CD4-positive, alpha-beta T cell (primary cell): ENCODE data around the gene RASGRP4. TPM values are rescaled to one million over a fixed set of nuclear protein-coding genes. Genes with fewer than 3 reads are reported as not detected.

ENCODE experiments used
- ATAC-seq: fragments of 200-7000 bp; cut with Tn5 transposase; one replicate; pipeline ENCODE4 v1.10.0; 2022; ENCODE audit warnings: mild to moderate bottlenecking; ENCODE audit not compliant: poor library complexity
- CTCF ChIA-PET: fragments of 350-600 bp; sonication (Branson Sonifier 250); formaldehyde crosslinking; loops from one replicate; lab custom pipeline; 2021; ENCODE audit warnings: antibody characterized with exemption, inconsistent platforms; lab: Charles Lee
- POLR2A ChIA-PET: fragments of 350-600 bp; sonication (Branson Sonifier 250); formaldehyde crosslinking; loops from one replicate; lab custom pipeline; 2021; ENCODE audit warnings: antibody characterized with exemption, inconsistent platforms; lab: Charles Lee
- DNase-seq, 14 experiments: peaks; one replicate each; pipeline ENCODE4 v3.0.0-alpha.2; 2013 to 2020; ENCODE audit warnings: mixed read lengths in 2 of 14
- H3K27ac ChIP-seq, 2 donors: one replicate each; pipeline versions ENCODE4 v1.5.1 to v1.7.0; 2013; ENCODE audit warnings: low read length in 2 of 2, low read depth in 1 of 2, mild to moderate bottlenecking in 1 of 2
- H3K27me3 ChIP-seq, 2 experiments: 1 replicate in 1 of 2; 2 replicates in 1 of 2; pipeline versions ENCODE4 v1.6.1 to v1.7.0; 2013; ENCODE audit warnings: low read length in 2 of 2, control low read depth in 1 of 2, mild to moderate bottlenecking in 1 of 2, moderate library complexity in 1 of 2; ENCODE audit not compliant: insufficient read depth in 2 of 2, control insufficient read depth in 1 of 2
- H3K36me3 ChIP-seq: one replicate; pipeline ENCODE4 v1.6.1; 2013; ENCODE audit warnings: low read length, control low read depth; ENCODE audit not compliant: insufficient read depth
- H3K4me1 ChIP-seq: one replicate; pipeline ENCODE4 v1.6.1; 2013; ENCODE audit warnings: low read length, control low read depth; ENCODE audit not compliant: insufficient read depth
- H3K4me3 ChIP-seq: one replicate; pipeline ENCODE4 v1.5.1; 2013; ENCODE audit warnings: mild to moderate bottlenecking, low read length, moderate library complexity
- H3K9me3 ChIP-seq, 2 experiments: 1 replicate in 1 of 2; 2 replicates in 1 of 2; pipeline versions ENCODE4 v1.6.1 to v1.7.0; 2013; ENCODE audit warnings: low read length in 2 of 2, mild to moderate bottlenecking in 2 of 2, control low read depth in 1 of 2, moderate library complexity in 1 of 2; ENCODE audit not compliant: control insufficient read depth in 1 of 2, insufficient read depth in 1 of 2
- H3K27ac Mint-ChIP-seq: one replicate; pipeline ENCODE4 v1.8.0; 2020; ENCODE audit warnings: mixed read lengths
- H3K27me3 Mint-ChIP-seq: one replicate; pipeline ENCODE4 v1.8.0; 2021; ENCODE audit warnings: mixed read lengths
- H3K36me3 Mint-ChIP-seq: one replicate; pipeline ENCODE4 v1.8.0; 2021; ENCODE audit warnings: low read depth, mixed read lengths
- H3K4me1 Mint-ChIP-seq: one replicate; pipeline ENCODE4 v1.8.0; 2021; ENCODE audit warnings: low read depth, mixed read lengths
- H3K4me3 Mint-ChIP-seq: one replicate; pipeline ENCODE4 v1.8.0; 2020; ENCODE audit warnings: mild to moderate bottlenecking, mixed read lengths
- H3K9me3 Mint-ChIP-seq: one replicate; pipeline ENCODE4 v1.8.0; 2020; ENCODE audit warnings: mixed read lengths
- intact Hi-C, 2 experiments: fragments of 100-400 bp; cut with DNase I in 1 of 2; cut with micrococcal nuclease in 1 of 2; formaldehyde crosslinking; loops; one replicate each; pipeline versions ENCODE4 v1.15.1 to v1.9.0; 2023 to 2025; cut with DNase I, micrococcal nuclease
- total RNA-seq, 174 experiments: library from RNA in 2 of 174; stranded (reverse) in 2 of 174; gene quantifications; one replicate each; pipeline ENCODE4 v1.2.3 and lab custom pipeline; 2021 to 2026
- TF ChIP-seq, protein P1 (sequence below): fragments of 200-600 bp; IDR thresholded peaks from one replicate; pipeline ENCODE4 v1.8.0; 2022; ENCODE audit warnings: antibody characterized with exemption, mild to moderate bottlenecking

The RASGRP4 gene
- total RNA-seq, 2 experiments from 2014 or later = 0.30 to 0.45 TPM

DNA sequence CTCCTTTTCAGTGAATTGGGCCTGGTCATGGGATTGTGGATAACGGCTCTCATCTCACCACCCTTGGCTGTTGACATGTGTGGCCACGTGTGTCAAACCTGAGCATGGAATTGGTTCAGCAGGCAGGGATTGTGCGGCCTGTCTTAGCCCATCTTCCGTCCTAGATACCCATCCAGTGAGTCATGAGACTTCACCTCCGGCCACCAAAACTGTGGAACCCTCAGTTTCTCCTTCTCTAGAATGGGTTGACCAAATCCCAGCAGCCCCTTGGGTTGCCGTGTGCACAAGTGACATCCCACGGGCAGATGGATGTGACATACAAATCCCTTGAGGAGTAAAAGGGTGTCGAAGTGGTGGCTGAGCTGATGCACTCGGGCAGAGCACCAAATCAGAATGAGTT, 44.9 kb downstream of the RASGRP4 start:
- intact Hi-C loops = no loop called here

DNA sequence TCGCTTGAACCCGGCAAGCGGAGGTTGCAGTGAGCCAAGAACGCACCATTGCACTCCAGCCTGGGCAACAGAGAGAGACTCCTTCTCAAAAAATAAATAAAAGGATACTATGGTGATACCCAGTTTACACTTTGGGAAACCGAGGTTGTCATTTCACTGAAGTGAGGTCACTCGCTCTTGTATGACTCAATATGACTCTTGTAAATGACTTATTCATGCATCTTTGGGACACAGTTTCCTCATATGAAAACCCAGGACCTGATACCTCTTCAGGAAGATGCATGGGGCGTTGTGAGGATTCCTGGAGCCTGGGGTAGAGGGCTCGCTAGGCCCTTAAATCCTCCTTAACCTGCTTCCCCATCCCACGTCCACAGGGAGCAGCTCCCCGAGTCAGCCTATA, 47.2 kb downstream of the RASGRP4 start:
- TF ChIP-seq, protein P1, sequence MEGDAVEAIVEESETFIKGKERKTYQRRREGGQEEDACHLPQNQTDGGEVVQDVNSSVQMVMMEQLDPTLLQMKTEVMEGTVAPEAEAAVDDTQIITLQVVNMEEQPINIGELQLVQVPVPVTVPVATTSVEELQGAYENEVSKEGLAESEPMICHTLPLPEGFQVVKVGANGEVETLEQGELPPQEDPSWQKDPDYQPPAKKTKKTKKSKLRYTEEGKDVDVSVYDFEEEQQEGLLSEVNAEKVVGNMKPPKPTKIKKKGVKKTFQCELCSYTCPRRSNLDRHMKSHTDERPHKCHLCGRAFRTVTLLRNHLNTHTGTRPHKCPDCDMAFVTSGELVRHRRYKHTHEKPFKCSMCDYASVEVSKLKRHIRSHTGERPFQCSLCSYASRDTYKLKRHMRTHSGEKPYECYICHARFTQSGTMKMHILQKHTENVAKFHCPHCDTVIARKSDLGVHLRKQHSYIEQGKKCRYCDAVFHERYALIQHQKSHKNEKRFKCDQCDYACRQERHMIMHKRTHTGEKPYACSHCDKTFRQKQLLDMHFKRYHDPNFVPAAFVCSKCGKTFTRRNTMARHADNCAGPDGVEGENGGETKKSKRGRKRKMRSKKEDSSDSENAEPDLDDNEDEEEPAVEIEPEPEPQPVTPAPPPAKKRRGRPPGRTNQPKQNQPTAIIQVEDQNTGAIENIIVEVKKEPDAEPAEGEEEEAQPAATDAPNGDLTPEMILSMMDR = no peak
- ATAC-seq (no peak), DNase-seq (no peak)
- Mint-ChIP-seq H3K27ac (no peak overlapping the region), H3K36me3 (peaks cover 86% of the 10 kb centered on the region), H3K9me3 (no peaks in the 10 kb centered on the region), H3K4me1 (peaks cover 30% of the 10 kb centered on the region), H3K4me3 (no peak overlapping the region), H3K27me3 (peaks cover 11% of the 10 kb centered on the region)
- CTCF ChIA-PET = no interaction called here
- peaks cover 29% of the 10 kb centered on the region for H3K4me1 ChIP-seq
- H3K9me3 ChIP-seq = no peaks in the 10 kb centered on the region
- peaks cover 61% of the 10 kb centered on the region for H3K36me3 ChIP-seq
- intact Hi-C loops = no loop called here
- H3K4me3 ChIP-seq = no peak overlapping the region
- peaks cover 0 to 3% of the 10 kb centered on the region in 2 experiments for H3K27me3 ChIP-seq
- POLR2A ChIA-PET = interaction anchor here (0.9 kb wide), 1 partner anchor 240 kb away, joined by 4 read pairs; the partner anchor contains the start of gene EIF3K
- H3K27ac ChIP-seq = no peak overlapping the region

More for the DNA sequence above, 44.9 kb downstream of the RASGRP4 start:
- TF ChIP-seq, protein P1 = no peak
- H3K36me3 Mint-ChIP-seq = peaks cover 84% of the 10 kb centered on the region
- peaks cover 19% of the 10 kb centered on the region for H3K4me1 Mint-ChIP-seq
- peaks cover 21% of the 10 kb centered on the region for H3K4me1 ChIP-seq
- peaks cover 25% of the 10 kb centered on the region for H3K27me3 Mint-ChIP-seq
- H3K4me3 ChIP-seq = no peak overlapping the region
- H3K9me3 ChIP-seq = no peaks in the 10 kb centered on the region
- ATAC-seq (no peak), DNase-seq (no peak)
- peaks cover 58% of the 10 kb centered on the region for H3K36me3 ChIP-seq
- no peak overlapping the region for H3K27ac ChIP-seq
- no peak overlapping the region for H3K27ac Mint-ChIP-seq
- ChIA-PET POLR2A (no interaction called here), CTCF (interaction anchor here (2.4 kb wide), 1 partner anchor 22 kb away, joined by 7 read pairs; the partner anchor contains the start of gene FAM98C)
- H3K27me3 ChIP-seq = peaks cover 6 to 10% of the 10 kb centered on the region in 2 experiments
- H3K4me3 Mint-ChIP-seq = no peak overlapping the region
- H3K9me3 Mint-ChIP-seq = no peaks in the 10 kb centered on the region

DNA sequence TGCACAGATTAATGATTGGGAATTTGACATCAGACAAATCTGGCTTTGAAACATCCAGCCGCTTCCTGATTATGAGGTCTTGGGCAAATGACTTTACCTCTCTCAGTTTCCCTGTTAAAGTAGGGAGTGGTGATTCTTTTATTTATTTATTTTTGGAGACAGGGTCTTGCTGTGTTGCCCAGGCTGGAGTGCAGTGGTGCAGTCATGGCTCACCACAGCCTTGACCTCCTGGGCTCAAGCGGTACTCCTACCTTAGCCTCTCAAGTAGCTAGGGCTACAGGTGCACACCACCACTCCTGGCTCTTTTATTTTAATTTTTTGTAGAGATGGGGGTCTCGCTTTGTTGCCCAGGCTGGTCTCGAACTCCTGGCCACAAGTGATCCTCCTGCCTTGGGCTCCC, 49.0 kb downstream of the RASGRP4 start:
- TF ChIP-seq, protein P1 = no peak
- Mint-ChIP-seq H3K27me3 (peaks cover 3% of the 10 kb centered on the region), H3K4me3 (peak overlapping the region; percentile 78), H3K9me3 (no peaks in the 10 kb centered on the region), H3K27ac (no peak overlapping the region), H3K4me1 (peaks cover 30% of the 10 kb centered on the region), H3K36me3 (peaks cover 67% of the 10 kb centered on the region)
- DNase-seq = no peak
- Histone ChIP-seq H3K27ac (no peak overlapping the region), H3K36me3 (peaks cover 46% of the 10 kb centered on the region), H3K4me3 (no peak overlapping the region), H3K4me1 (peaks cover 34% of the 10 kb centered on the region), H3K9me3 (no peaks in the 10 kb centered on the region), H3K27me3 (no peaks in the 10 kb centered on the region)
- intact Hi-C loops = no loop called here
- no peak for ATAC-seq
- ChIA-PET CTCF (no interaction called here), POLR2A (interaction anchor here (1.5 kb wide), 1 partner anchor 26 kb away, joined by 5 read pairs; the partner anchor contains the start of gene FAM98C)
